ENCODE results near the gene SYT3. TPM values are rescaled to one million over a fixed set of nuclear protein-coding genes. Genes with fewer than 3 reads are reported as not detected.
A peak's percentile ranks its signal among the peaks of the same experiment; 100 is the strongest.

The SYT3 gene
- total RNA-seq, 1 experiment from 2014 or later, result 0.41 TPM

GRCh38 chr19:50670102-50670380 is 30.4 kb upstream of the SYT3 start:
- Mint-ChIP-seq H3K27ac (ENCODE audit: unreplicated experiment) (no peak overlapping the region), H3K36me3 (ENCODE audit: insufficient read depth, unreplicated experiment) (no peaks in the 10 kb centered on the region), H3K4me3 (ENCODE audit: unreplicated experiment) (no peak overlapping the region), H3K9me3 (ENCODE audit: unreplicated experiment) (no peaks in the 10 kb centered on the region), H3K27me3 (ENCODE audit: insufficient read depth, unreplicated experiment) (peaks cover 18% of the 10 kb centered on the region), H3K4me1 (ENCODE audit: low read depth, unreplicated experiment) (peaks cover 11% of the 10 kb centered on the region)
- intact Hi-C loops (cut with micrococcal nuclease; ENCODE audit: unreplicated experiment), result no loop called here
- Histone ChIP-seq H3K4me1 (no peaks in the 10 kb centered on the region), H3K27me3 (replicated peaks; ENCODE audit: control insufficient read depth, insufficient read depth, low read length) (no peaks in the 10 kb centered on the region), H3K4me3 (ENCODE audit: low read depth, low read length) (no peak overlapping the region), H3K9me3 (no peaks in the 10 kb centered on the region), H3K36me3 (ENCODE audit: control insufficient read depth, insufficient read depth, low read length) (no peaks in the 10 kb centered on the region)
- no peak for DNase-seq
- ChIA-PET POLR2A (no interaction called here), CTCF (interaction anchor here (0.8 to 1.1 kb wide), 3 partner anchors 34 to 133 kb away, joined by 3 to 6 read pairs (median 4); no protein-coding TSS in a partner anchor)
- TF ChIP-seq CTCF (IDR thresholded peaks at IDR 0.05; ENCODE audit: insufficient read depth in 1 of 2, low read depth in 1 of 2, low read length in 1 of 2, severe bottlenecking in 1 of 2, unreplicated experiment in 1 of 2), result no peak
- BruUV-seq (replicated peaks), result no TSS peak

GRCh38 chr19:50669302-50670101 is 29.8 kb upstream of the SYT3 start:
- H3K36me3 ChIP-seq (ENCODE audit: control insufficient read depth, insufficient read depth, low read length), result no peaks in the 10 kb centered on the region
- peak in 1 of 2 experiments; percentile 47 for DNase-seq
- Mint-ChIP-seq H3K4me1 (ENCODE audit: low read depth, unreplicated experiment) (peaks cover 11% of the 10 kb centered on the region), H3K4me3 (ENCODE audit: unreplicated experiment) (no peak overlapping the region), H3K27me3 (ENCODE audit: insufficient read depth, unreplicated experiment) (peaks cover 18% of the 10 kb centered on the region), H3K36me3 (ENCODE audit: insufficient read depth, unreplicated experiment) (no peaks in the 10 kb centered on the region), H3K27ac (ENCODE audit: unreplicated experiment) (no peak overlapping the region), H3K9me3 (ENCODE audit: unreplicated experiment) (no peaks in the 10 kb centered on the region)
- intact Hi-C loops (cut with micrococcal nuclease; ENCODE audit: unreplicated experiment), result no loop called here
- no peaks in the 10 kb centered on the region for H3K4me1 ChIP-seq
- POLR2A ChIA-PET, result no interaction called here
- H3K4me3 ChIP-seq (ENCODE audit: low read depth, low read length), result no peak overlapping the region
- BruUV-seq (replicated peaks), result no TSS peak
- CTCF ChIA-PET, result interaction anchor here (0.8 to 1.1 kb wide), 3 partner anchors 34 to 132 kb away, joined by 3 to 6 read pairs (median 4); no protein-coding TSS in a partner anchor
- peak; percentile 65 to 87 for TF ChIP-seq CTCF (IDR thresholded peaks at IDR 0.05; ENCODE audit: insufficient read depth in 1 of 2, low read depth in 1 of 2, low read length in 1 of 2, severe bottlenecking in 1 of 2, unreplicated experiment in 1 of 2)
- H3K27me3 ChIP-seq (replicated peaks; ENCODE audit: control insufficient read depth, insufficient read depth, low read length), result no peaks in the 10 kb centered on the region
- H3K9me3 ChIP-seq, result peaks cover 5% of the 10 kb centered on the region; the same call in 1 of the 2 replicates

GRCh38 chr19:50668879-50669278 is 29.2 kb upstream of the SYT3 start:
- no peaks in the 10 kb centered on the region for H3K27me3 ChIP-seq (replicated peaks; ENCODE audit: control insufficient read depth, insufficient read depth, low read length)
- H3K4me1 ChIP-seq, result no peaks in the 10 kb centered on the region
- intact Hi-C loops (cut with micrococcal nuclease; ENCODE audit: unreplicated experiment), result no loop called here
- peaks cover 11% of the 10 kb centered on the region for H3K4me1 Mint-ChIP-seq (ENCODE audit: low read depth, unreplicated experiment)
- ChIA-PET POLR2A (no interaction called here), CTCF (no interaction called here)
- no peaks in the 10 kb centered on the region for H3K9me3 Mint-ChIP-seq (ENCODE audit: unreplicated experiment)
- peaks cover 9% of the 10 kb centered on the region for H3K9me3 ChIP-seq
- no peak overlapping the region for H3K27ac Mint-ChIP-seq (ENCODE audit: unreplicated experiment)
- no peaks in the 10 kb centered on the region for H3K36me3 Mint-ChIP-seq (ENCODE audit: insufficient read depth, unreplicated experiment)
- H3K4me3 Mint-ChIP-seq (ENCODE audit: unreplicated experiment), result no peak overlapping the region
- no TSS peak for BruUV-seq (replicated peaks)
- H3K4me3 ChIP-seq (ENCODE audit: low read depth, low read length), result no peak overlapping the region
- no peaks in the 10 kb centered on the region for H3K36me3 ChIP-seq (ENCODE audit: control insufficient read depth, insufficient read depth, low read length)
- no peak for DNase-seq
- no peak for TF ChIP-seq CTCF (IDR thresholded peaks at IDR 0.05; ENCODE audit: insufficient read depth in 1 of 2, low read depth in 1 of 2, low read length in 1 of 2, severe bottlenecking in 1 of 2, unreplicated experiment in 1 of 2)
- peaks cover 15% of the 10 kb centered on the region for H3K27me3 Mint-ChIP-seq (ENCODE audit: insufficient read depth, unreplicated experiment)
